Stomach (tissue), 9 donors: Measurements from ENCODE around the gene ATP13A3. TPM values are rescaled to one million over a fixed set of nuclear protein-coding genes. Genes with fewer than 3 reads are reported as not detected.

ENCODE experiments used
- DNase-seq, 2 donors: peaks; one replicate each; pipeline versions ENCODE4 v3.0.0 to v3.0.0-alpha.2; 2013 to 2019
- H3K27ac ChIP-seq, 5 donors: fragments of 200-600 bp in 4 of 5; sonication (generic) in 4 of 5; one replicate each; pipeline ENCODE4 v1.5.1; 2013 to 2019; ENCODE audit warnings: mild to moderate bottlenecking in 1 of 5, moderate library complexity in 1 of 5
- H3K27me3 ChIP-seq, 3 donors: fragments of 200-600 bp; sonication (generic); one replicate each; pipeline ENCODE4 v1.5.1; 2017 to 2019; ENCODE audit warnings: mixed run types in 1 of 3
- H3K36me3 ChIP-seq, 4 donors: fragments of 200-600 bp; sonication (generic); 1 replicate in 3 of 4; 2 replicates in 1 of 4; pipeline ENCODE4 v1.5.1; 2016 to 2019
- H3K4me1 ChIP-seq, 4 donors: fragments of 200-600 bp; sonication (generic); one replicate each; pipeline ENCODE4 v1.5.1; 2016 to 2019
- H3K4me3 ChIP-seq, 4 donors: fragments of 200-600 bp; sonication (generic) in 3 of 4; one replicate each; pipeline ENCODE4 v1.5.1; 2016 to 2019; ENCODE audit warnings: mild to moderate bottlenecking in 1 of 4
- H3K9me3 ChIP-seq, 4 donors: fragments of 200-600 bp; sonication (generic); one replicate each; pipeline ENCODE4 v1.5.1; 2016 to 2019
- CTCF ChIP-seq, 7 experiments: fragments of 450-650 bp in 4 of 7; fragments of 200-600 bp in 3 of 7; sonication (generic) in 3 of 7; IDR thresholded peaks; one replicate each; pipeline ENCODE4 v1.5.1; 2016 to 2019; ENCODE audit warnings: antibody characterized with exemption in 7 of 7, control low read depth in 2 of 7, mild to moderate bottlenecking in 1 of 7
- EP300 ChIP-seq: sonication (generic); formaldehyde crosslinking; IDR thresholded peaks from one replicate; pipeline ENCODE4 v1.6.1; 2017; ENCODE audit warnings: antibody characterized with exemption
- POLR2A ChIP-seq, 4 donors: fragments of 450-650 bp; IDR thresholded peaks; one replicate each; pipeline ENCODE4 v1.6.1; 2016; ENCODE audit warnings: antibody characterized with exemption in 4 of 4, control low read depth in 2 of 4, mild to moderate bottlenecking in 1 of 4, moderate library complexity in 1 of 4
- POLR2AphosphoS5 ChIP-seq, 3 donors: sonication (generic); formaldehyde crosslinking; IDR thresholded peaks; one replicate each; pipeline ENCODE4 v1.6.1; 2016; ENCODE audit warnings: antibody characterized with exemption in 3 of 3
- WGBS, 5 donors: extraction: QIAGEN DNeasy Blood & Tissue Kit in 3 of 5; methylation state at CpG; one replicate each; pipeline versions ENCODE4 v1.1.5 to v1.1.7; 2013 to 2018; 5-methylcytosine and 5-hydroxymethylcytosine counted together
- intact Hi-C: fragments of 100-400 bp; cut with DNase I; formaldehyde crosslinking; loops from one replicate; pipeline ENCODE4 v1.15.1; 2023; ENCODE audit warnings: low total_unique reads
- polyA plus RNA-seq, 3 donors: library from polyadenylated mRNA; stranded (reverse); fragments of 200-250 nt; gene quantifications; one replicate each; pipeline ENCODE4 v1.2.3, GENCODE V29; 2013
- total RNA-seq, 5 donors: library from RNA; depleted of rRNA; stranded (reverse); fragments of >200 nt; gene quantifications; one replicate each; pipeline versions ENCODE4 v1.1.0 to v1.2.3, GENCODE V29; 2014 to 2016
- donor health status: healthy with polysubstance abuse.
- donor health status: Bipolar disorder and iron deficiency.
- donor health status: healthy.

ATP13A3 gene
- total and polyA plus RNA-seq, 8 donors, result 11.2 to 332 (median 21.4) TPM

GRCh38 chr3:194386066-194386465, 100.7 kb downstream of the ATP13A3 start:
- Histone ChIP-seq H3K9me3 (peaks cover 0 to 5% (median 0%) of the 10 kb centered on the region in 4 donors), H3K27ac (no peak overlapping the region), H3K27me3 (peaks cover 0 to 19% (median 0%) of the 10 kb centered on the region in 3 donors), H3K36me3 (no peaks in the 10 kb centered on the region), H3K4me3 (no peak overlapping the region), H3K4me1 (peaks cover 0 to 7% (median 0%) of the 10 kb centered on the region in 4 donors)
- DNase-seq, result no peak
- TF ChIP-seq POLR2A (IDR thresholded peaks at IDR 0.05) (no peak), POLR2AphosphoS5 (IDR thresholded peaks at IDR 0.05) (no peak), EP300 (no peak), CTCF (IDR thresholded peaks at IDR 0.05) (no peak)
- 76 to 87% (median 84%) methylated on average over 15 of the region's 15 CpGs for WGBS, 5 donors
- intact Hi-C loops, result no loop called here

- Histone ChIP-seq H3K4me3 (no peak overlapping the region), H3K36me3 (no peaks in the 10 kb centered on the region), H3K27me3 (peaks cover 0 to 31% (median 0%) of the 10 kb centered on the region in 3 donors), H3K4me1 (peaks cover 0 to 7% (median 0%) of the 10 kb centered on the region in 4 donors), H3K9me3 (no peaks in the 10 kb centered on the region), H3K27ac (no peak overlapping the region)
- DNase-seq, result no peak
- intact Hi-C loops, result no loop called here
- 79 to 95% (median 92%) methylated on average over 8 to 12 of the region's 12 CpGs for whole genome bisulfite sequencing, 5 donors
- TF ChIP-seq POLR2AphosphoS5 (IDR thresholded peaks at IDR 0.05) (no peak), POLR2A (IDR thresholded peaks at IDR 0.05) (no peak), CTCF (IDR thresholded peaks at IDR 0.05) (no peak), EP300 (no peak)
These were observed 102.2 kb downstream of the ATP13A3 start for GRCh38 chr3:194384569-194385001.

GRCh38 chr3:194384156-194384555, 102.6 kb downstream of the ATP13A3 start:
- Histone ChIP-seq H3K4me3 (no peak overlapping the region), H3K4me1 (peaks cover 0 to 7% (median 0%) of the 10 kb centered on the region in 4 donors), H3K36me3 (no peaks in the 10 kb centered on the region), H3K27me3 (peaks cover 0 to 32% (median 0%) of the 10 kb centered on the region in 3 donors), H3K9me3 (no peaks in the 10 kb centered on the region), H3K27ac (no peak overlapping the region)
- DNase-seq, result no peak
- intact Hi-C loops, result no loop called here
- no peak for TF ChIP-seq POLR2A (IDR thresholded peaks at IDR 0.05)
- TF ChIP-seq CTCF (IDR thresholded peaks at IDR 0.05), result no peak
- TF ChIP-seq EP300, result no peak
- no peak for TF ChIP-seq POLR2AphosphoS5 (IDR thresholded peaks at IDR 0.05)
- WGBS, 5 donors, result 69 to 84% (median 75%) methylated on average over 6 of the region's 6 CpGs

- Histone ChIP-seq H3K4me1 (peaks cover 0 to 7% (median 0%) of the 10 kb centered on the region in 4 donors), H3K9me3 (no peaks in the 10 kb centered on the region), H3K4me3 (no peak overlapping the region), H3K36me3 (no peaks in the 10 kb centered on the region), H3K27me3 (peaks cover 0 to 32% (median 0%) of the 10 kb centered on the region in 3 donors), H3K27ac (no peak overlapping the region)
- DNase-seq, result no peak
- WGBS, 5 donors, result 83 to 85% (median 84%) methylated on average over 13 to 14 of the region's 14 CpGs
- TF ChIP-seq CTCF (IDR thresholded peaks at IDR 0.05) (no peak), POLR2A (IDR thresholded peaks at IDR 0.05) (no peak), EP300 (no peak), POLR2AphosphoS5 (IDR thresholded peaks at IDR 0.05) (no peak)
- intact Hi-C loops, result no loop called here
These were observed 103.4 kb downstream of the ATP13A3 start for GRCh38 chr3:194383276-194383940.
